HG02884 (cell line): ENCODE data around the gene BRINP1.

Source experiments
- ATAC-seq: cut with Tn5 transposase; IDR thresholded peaks from one replicate; pipeline ENCODE4 v1.9.1; 2021; ENCODE audit warnings: mild to moderate bottlenecking, moderate library complexity; ENCODE audit not compliant: unreplicated experiment

BRINP1 gene

GRCh38 chr9:119368681-119369581, at the start of gene BRINP1:
BRINP1 (minus strand) TSS chr9:119369435; CDS start chr9:119313355, 56,080 bp downstream.
- no peak for ATAC-seq

- ATAC-seq = no peak
Observed at GRCh38 chr9:119418721-119419120, 49.5 kb upstream of the BRINP1 start.

- no peak for ATAC-seq
Observed at GRCh38 chr9:119416793-119417192, 47.6 kb upstream of the BRINP1 start.

- ATAC-seq = no peak
Observed at GRCh38 chr9:119412399-119412798, 43.2 kb upstream of the BRINP1 start.

- no peak for ATAC-seq
Observed at GRCh38 chr9:119409552-119409951, 40.3 kb upstream of the BRINP1 start.

GRCh38 chr9:119400606-119401005, 31.4 kb upstream of the BRINP1 start:
- no peak for ATAC-seq

- ATAC-seq = no peak
Observed at GRCh38 chr9:119398350-119398749, 29.1 kb upstream of the BRINP1 start.

GRCh38 chr9:119391878-119392277, 22.6 kb upstream of the BRINP1 start:
- no peak for ATAC-seq

GRCh38 chr9:119375892-119376291, 6.7 kb upstream of the BRINP1 start:
- no peak for ATAC-seq

- ATAC-seq = no peak
Observed at GRCh38 chr9:119372951-119373350, 3.7 kb upstream of the BRINP1 start.

- no peak for ATAC-seq
Observed at GRCh38 chr9:119370816-119371215, 1.6 kb upstream of the BRINP1 start.

- no peak for ATAC-seq
Observed at GRCh38 chr9:119369680-119370366, 588 bp upstream of the BRINP1 start.

- ATAC-seq = no peak
Observed at GRCh38 chr9:119368179-119368578, 1.1 kb downstream of the BRINP1 start.

GRCh38 chr9:119367683-119368075, 1.6 kb downstream of the BRINP1 start:
- no peak for ATAC-seq

GRCh38 chr9:119366909-119367682, 2.1 kb downstream of the BRINP1 start:
- no peak for ATAC-seq

- no peak for ATAC-seq
Observed at GRCh38 chr9:119365291-119366027, 3.8 kb downstream of the BRINP1 start.

- ATAC-seq = no peak
Observed at GRCh38 chr9:119360237-119360636, 9.0 kb downstream of the BRINP1 start.

- no peak for ATAC-seq
Observed at GRCh38 chr9:119357336-119358096, 11.7 kb downstream of the BRINP1 start.

- ATAC-seq = no peak
Observed at GRCh38 chr9:119349351-119349825, 19.8 kb downstream of the BRINP1 start.
